ENCODE data around the gene DSPP. TPM values are rescaled to one million over a fixed set of nuclear protein-coding genes. Genes with fewer than 3 reads are reported as not detected.
A peak's percentile ranks its signal among the peaks of the same experiment; 100 is the strongest.

DSPP gene
- total and polyA plus RNA-seq, 7 donors: not detected

DNA sequence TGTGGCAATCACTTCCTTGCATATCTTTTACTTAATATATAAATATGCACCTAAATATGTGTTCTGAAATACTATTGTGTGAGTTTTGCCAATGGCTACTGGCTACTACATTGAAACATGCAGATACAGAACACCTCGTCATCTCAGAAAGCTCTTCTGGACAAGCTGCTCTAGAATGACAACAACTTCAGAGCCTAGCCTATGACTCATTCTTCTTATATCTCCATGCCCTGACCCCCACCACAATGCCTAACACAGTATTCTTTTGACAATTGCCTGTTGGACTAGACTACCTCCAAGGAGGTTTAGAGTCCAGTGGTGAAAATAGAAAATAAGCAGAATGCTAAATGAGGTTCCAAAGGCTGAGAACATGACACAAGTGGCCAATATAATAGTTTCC lies 24.1 kb downstream of the DSPP start:
- intact Hi-C loops (cut with DNase I): no loop called here
- no peak for DNase-seq
- TF ChIP-seq, protein P1, sequence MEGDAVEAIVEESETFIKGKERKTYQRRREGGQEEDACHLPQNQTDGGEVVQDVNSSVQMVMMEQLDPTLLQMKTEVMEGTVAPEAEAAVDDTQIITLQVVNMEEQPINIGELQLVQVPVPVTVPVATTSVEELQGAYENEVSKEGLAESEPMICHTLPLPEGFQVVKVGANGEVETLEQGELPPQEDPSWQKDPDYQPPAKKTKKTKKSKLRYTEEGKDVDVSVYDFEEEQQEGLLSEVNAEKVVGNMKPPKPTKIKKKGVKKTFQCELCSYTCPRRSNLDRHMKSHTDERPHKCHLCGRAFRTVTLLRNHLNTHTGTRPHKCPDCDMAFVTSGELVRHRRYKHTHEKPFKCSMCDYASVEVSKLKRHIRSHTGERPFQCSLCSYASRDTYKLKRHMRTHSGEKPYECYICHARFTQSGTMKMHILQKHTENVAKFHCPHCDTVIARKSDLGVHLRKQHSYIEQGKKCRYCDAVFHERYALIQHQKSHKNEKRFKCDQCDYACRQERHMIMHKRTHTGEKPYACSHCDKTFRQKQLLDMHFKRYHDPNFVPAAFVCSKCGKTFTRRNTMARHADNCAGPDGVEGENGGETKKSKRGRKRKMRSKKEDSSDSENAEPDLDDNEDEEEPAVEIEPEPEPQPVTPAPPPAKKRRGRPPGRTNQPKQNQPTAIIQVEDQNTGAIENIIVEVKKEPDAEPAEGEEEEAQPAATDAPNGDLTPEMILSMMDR (IDR thresholded peaks at IDR 0.05): no peak
- TF ChIP-seq POLR2A (IDR thresholded peaks at IDR 0.05) (no peak), POLR2AphosphoS5 (IDR thresholded peaks at IDR 0.05) (no peak), EP300 (IDR thresholded peaks at IDR 0.05) (no peak)
- Histone ChIP-seq H3K27ac (peak overlapping the region in 1 of 4 donors; percentile 3), H3K9me3 (no peaks in the 10 kb centered on the region), H3K4me3 (no peak overlapping the region), H3K4me1 (peaks cover 0 to 16% (median 10%) of the 10 kb centered on the region in 4 donors), H3K36me3 (no peaks in the 10 kb centered on the region), H3K27me3 (no peaks in the 10 kb centered on the region)
- 73 to 88% methylated on average over 1 of the region's 1 CpG for WGBS, 2 donors

DNA sequence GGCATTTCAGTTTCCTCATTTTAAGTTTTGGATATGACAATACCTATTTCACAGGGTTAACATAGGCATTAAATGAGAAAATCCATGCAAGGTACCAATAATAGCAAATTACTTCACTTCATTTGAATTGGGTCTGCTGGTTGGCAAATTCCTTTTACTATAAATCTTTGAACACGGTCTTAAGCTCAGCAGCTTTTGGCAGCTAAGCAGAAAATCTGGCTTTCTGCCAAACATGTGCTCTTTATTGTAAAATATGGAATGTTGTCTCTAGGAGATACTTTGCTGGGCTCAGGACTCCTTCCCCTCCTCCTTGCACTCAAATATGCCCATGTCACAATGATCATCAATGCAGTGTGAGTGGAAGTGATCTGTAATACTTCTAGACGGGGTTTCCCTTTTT lies 24.9 kb downstream of the DSPP start:
- TF ChIP-seq EP300 (IDR thresholded peaks at IDR 0.05) (no peak), POLR2A (IDR thresholded peaks at IDR 0.05) (no peak), POLR2AphosphoS5 (IDR thresholded peaks at IDR 0.05) (peak in 2 of 4 donors; percentile 15 to 24)
- TF ChIP-seq, protein P1 (IDR thresholded peaks at IDR 0.05): no peak
- 35 to 37% methylated on average over 2 of the region's 2 CpGs for WGBS, 2 donors
- intact Hi-C loops (cut with DNase I): no loop called here

DNA sequence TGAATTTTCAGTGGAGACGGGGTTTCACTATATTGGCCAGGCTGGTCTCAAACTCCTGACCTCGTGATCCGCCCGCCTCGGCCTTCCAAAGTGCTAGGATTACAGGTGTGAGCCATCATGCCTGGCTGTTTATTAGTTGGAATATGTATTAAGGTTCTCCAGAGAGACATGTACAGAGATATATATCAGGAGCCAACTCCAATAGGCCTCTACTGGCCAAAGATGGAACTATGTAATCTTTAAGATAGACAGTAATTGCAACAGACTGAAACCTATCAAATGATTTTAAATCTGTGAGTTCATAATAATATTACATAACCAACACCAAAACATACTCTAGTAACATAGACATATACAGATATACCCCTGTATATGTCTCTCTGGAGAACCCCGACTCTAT lies 36.0 kb downstream of the DSPP start:
- intact Hi-C loops (cut with DNase I): no loop called here
- no peaks in the 10 kb centered on the region for H3K4me1 ChIP-seq
- 94 to 97% methylated on average over 6 of the region's 6 CpGs for WGBS, 2 donors
- no peak for DNase-seq
- H3K36me3 ChIP-seq: no peaks in the 10 kb centered on the region
- no peak overlapping the region for H3K27ac ChIP-seq
- H3K4me3 ChIP-seq: no peak overlapping the region
- no peaks in the 10 kb centered on the region for H3K9me3 ChIP-seq
- TF ChIP-seq POLR2AphosphoS5 (IDR thresholded peaks at IDR 0.05): no peak
- TF ChIP-seq, protein P1 (IDR thresholded peaks at IDR 0.05): no peak
- TF ChIP-seq EP300 (IDR thresholded peaks at IDR 0.05): no peak
- TF ChIP-seq POLR2A (IDR thresholded peaks at IDR 0.05): no peak
- H3K27me3 ChIP-seq: no peaks in the 10 kb centered on the region

More for the DNA sequence above, 24.9 kb downstream of the DSPP start:
- peaks cover 0 to 16% (median 10%) of the 10 kb centered on the region in 4 donors for H3K4me1 ChIP-seq
- no peak overlapping the region for H3K4me3 ChIP-seq
- H3K27me3 ChIP-seq: no peaks in the 10 kb centered on the region
- no peaks in the 10 kb centered on the region for H3K9me3 ChIP-seq
- peak overlapping the region in 1 of 4 donors; percentile 3 for H3K27ac ChIP-seq
- no peak for DNase-seq
- H3K36me3 ChIP-seq: no peaks in the 10 kb centered on the region

DNA sequence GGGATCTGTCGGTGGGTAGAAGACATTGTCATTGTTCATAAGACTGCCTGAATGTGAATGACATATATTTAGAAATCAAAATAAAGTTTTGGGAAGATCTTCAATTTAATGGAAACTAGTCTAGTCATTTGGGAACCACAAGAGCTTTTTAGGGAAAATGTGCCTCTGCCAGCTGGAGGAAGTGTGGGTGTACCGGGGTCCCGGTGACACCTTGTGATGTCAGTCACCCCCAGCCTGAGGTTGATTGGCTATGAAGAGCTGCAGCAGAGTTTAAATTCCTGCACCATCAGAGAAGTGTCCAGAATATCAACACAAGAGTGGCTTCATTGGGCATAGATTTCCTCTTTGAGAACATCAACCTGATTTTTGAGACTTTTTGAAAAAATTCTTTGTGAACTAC lies 41.7 kb downstream of the DSPP start, which contains the start of gene DMP1:
DMP1 (plus strand) TSS at position 301 of the 400 bp plus-strand sequence. CDS start 6,213 bp downstream, outside the sequence.
- Histone ChIP-seq H3K4me1 (no peaks in the 10 kb centered on the region), H3K4me3 (no peak within 1 kb of the TSS), H3K27me3 (no peaks in the 10 kb centered on the region), H3K9me3 (no peaks in the 10 kb centered on the region), H3K36me3 (no peaks in the 10 kb centered on the region), H3K27ac (no peak within 1 kb of the TSS)
- DNase-seq: no peak
- no peak for TF ChIP-seq POLR2AphosphoS5 (IDR thresholded peaks at IDR 0.05)
- TF ChIP-seq EP300 (IDR thresholded peaks at IDR 0.05): no peak
- no peak for TF ChIP-seq POLR2A (IDR thresholded peaks at IDR 0.05)
- TF ChIP-seq, protein P1 (IDR thresholded peaks at IDR 0.05): no peak
- WGBS, 2 donors: 84 to 85% methylated on average over 3 of the region's 3 CpGs
- intact Hi-C loops (cut with DNase I): no loop called here

DNA sequence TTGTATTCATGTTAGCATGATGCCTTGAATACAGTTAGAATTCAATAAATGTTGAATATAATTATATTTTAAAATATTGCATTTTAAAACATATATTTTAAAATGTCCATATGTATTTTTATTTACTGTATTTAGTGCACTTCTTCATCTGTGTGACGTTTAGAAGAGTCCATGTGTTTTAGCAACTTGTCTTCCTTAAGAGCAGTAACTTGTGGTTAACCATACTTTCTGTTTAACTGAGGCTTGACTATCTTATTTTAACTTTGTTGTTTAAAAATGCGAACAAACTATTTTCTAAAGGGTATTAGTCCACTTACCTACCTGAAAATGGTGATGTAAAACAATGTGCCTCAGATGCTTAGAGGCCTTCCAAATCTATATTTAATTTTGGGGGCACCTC lies 42.6 kb downstream of the DSPP start:
- no peaks in the 10 kb centered on the region for H3K4me1 ChIP-seq

More for the DNA sequence above, 42.6 kb downstream of the DSPP start:
- DNase-seq: no peak
- Histone ChIP-seq H3K9me3 (no peaks in the 10 kb centered on the region), H3K36me3 (no peaks in the 10 kb centered on the region), H3K4me3 (no peak overlapping the region), H3K27me3 (no peaks in the 10 kb centered on the region), H3K27ac (no peak overlapping the region)
- TF ChIP-seq, protein P1 (IDR thresholded peaks at IDR 0.05): no peak
- TF ChIP-seq POLR2AphosphoS5 (IDR thresholded peaks at IDR 0.05) (no peak), POLR2A (IDR thresholded peaks at IDR 0.05) (no peak), EP300 (IDR thresholded peaks at IDR 0.05) (no peak)
- 63 to 74% methylated on average over 2 of the region's 2 CpGs for WGBS, 2 donors
- intact Hi-C loops (cut with DNase I): no loop called here
